ENCODE results near the gene NLRP6.

- TF ChIP-seq CTCF (IDR thresholded peaks at IDR 0.05), result no peak
- TF ChIP-seq REST (IDR thresholded peaks at IDR 0.05; ENCODE audit: low read depth, low read length), result no peak
- TF ChIP-seq FOXJ3 (CRISPR knock-in tag; IDR thresholded peaks at IDR 0.05), result no peak
- no peak for TF ChIP-seq JUND (IDR thresholded peaks at IDR 0.05)
- TF ChIP-seq SMC3 (IDR thresholded peaks at IDR 0.05; ENCODE audit: low read depth, low read length), result no peak
- no peak for TF ChIP-seq ZBTB33 (IDR thresholded peaks at IDR 0.05; ENCODE audit: borderline replicate concordance, low read depth)
- TF ChIP-seq SIN3A (IDR thresholded peaks at IDR 0.05; ENCODE audit: borderline replicate concordance, low read depth, low read length), result no peak
- TF ChIP-seq YY1 (IDR thresholded peaks at IDR 0.05; ENCODE audit: low read depth), result no peak
- TF ChIP-seq POLR2AphosphoS5 (IDR thresholded peaks at IDR 0.05; ENCODE audit: low read depth, low read length), result no peak
- no peak for TF ChIP-seq MAX (IDR thresholded peaks at IDR 0.05; ENCODE audit: low read depth)
- no peak for TF ChIP-seq TCF12 (IDR thresholded peaks at IDR 0.05)
- no peak for TF ChIP-seq GABPA (IDR thresholded peaks at IDR 0.05; ENCODE audit: low read depth)
- no peak for TF ChIP-seq MEF2A (IDR thresholded peaks at IDR 0.05; ENCODE audit: borderline replicate concordance, low read depth)
Measured at GRCh38 chr11:271319-271715, 6.9 kb upstream of the NLRP6 start.

All from SK-N-SH (cell line).